ENCODE measurements around the gene ATP11A. TPM values are rescaled to one million over a fixed set of nuclear protein-coding genes. Genes with fewer than 3 reads are reported as not detected.

Gene ATP11A
- total RNA-seq, 1 donor from 2014 or later = 109 TPM

DNA sequence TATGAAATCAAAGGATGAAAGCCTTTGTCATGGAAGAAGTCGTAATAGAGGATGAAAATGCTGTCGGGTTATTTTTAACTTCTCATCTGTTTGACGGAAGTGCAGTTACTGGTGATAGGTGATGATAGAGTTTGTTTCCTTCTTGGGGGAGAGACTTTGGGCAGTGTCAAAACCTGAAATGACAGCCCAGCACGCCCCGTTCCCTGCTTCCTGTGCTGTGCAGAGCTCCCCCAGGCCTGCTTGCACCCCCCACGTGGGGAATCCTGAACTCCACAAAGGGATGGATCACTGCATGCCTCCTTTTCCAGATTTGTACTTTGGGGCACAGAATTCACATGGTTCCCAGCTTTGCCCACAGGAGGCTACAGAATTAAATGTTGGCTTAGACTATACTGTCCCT is 102.7 kb downstream of the ATP11A start:
- TF ChIP-seq, protein P1, sequence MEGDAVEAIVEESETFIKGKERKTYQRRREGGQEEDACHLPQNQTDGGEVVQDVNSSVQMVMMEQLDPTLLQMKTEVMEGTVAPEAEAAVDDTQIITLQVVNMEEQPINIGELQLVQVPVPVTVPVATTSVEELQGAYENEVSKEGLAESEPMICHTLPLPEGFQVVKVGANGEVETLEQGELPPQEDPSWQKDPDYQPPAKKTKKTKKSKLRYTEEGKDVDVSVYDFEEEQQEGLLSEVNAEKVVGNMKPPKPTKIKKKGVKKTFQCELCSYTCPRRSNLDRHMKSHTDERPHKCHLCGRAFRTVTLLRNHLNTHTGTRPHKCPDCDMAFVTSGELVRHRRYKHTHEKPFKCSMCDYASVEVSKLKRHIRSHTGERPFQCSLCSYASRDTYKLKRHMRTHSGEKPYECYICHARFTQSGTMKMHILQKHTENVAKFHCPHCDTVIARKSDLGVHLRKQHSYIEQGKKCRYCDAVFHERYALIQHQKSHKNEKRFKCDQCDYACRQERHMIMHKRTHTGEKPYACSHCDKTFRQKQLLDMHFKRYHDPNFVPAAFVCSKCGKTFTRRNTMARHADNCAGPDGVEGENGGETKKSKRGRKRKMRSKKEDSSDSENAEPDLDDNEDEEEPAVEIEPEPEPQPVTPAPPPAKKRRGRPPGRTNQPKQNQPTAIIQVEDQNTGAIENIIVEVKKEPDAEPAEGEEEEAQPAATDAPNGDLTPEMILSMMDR (IDR thresholded peaks at IDR 0.05; ENCODE audit: unreplicated experiment) = no peak
- peaks cover 6% of the 10 kb centered on the region for H3K9me3 Mint-ChIP-seq (ENCODE audit: low read depth)
- H3K36me3 Mint-ChIP-seq (ENCODE audit: insufficient read depth) = peaks cover 35% of the 10 kb centered on the region
- H3K27me3 Mint-ChIP-seq = no peaks in the 10 kb centered on the region
- no peak for DNase-seq (ENCODE audit: low spot score, unreplicated experiment)
- no peaks in the 10 kb centered on the region for H3K4me1 Mint-ChIP-seq (ENCODE audit: low read depth)
- H3K27ac Mint-ChIP-seq = no peak overlapping the region
- no peak overlapping the region for H3K4me3 Mint-ChIP-seq (ENCODE audit: low read depth)

DNA sequence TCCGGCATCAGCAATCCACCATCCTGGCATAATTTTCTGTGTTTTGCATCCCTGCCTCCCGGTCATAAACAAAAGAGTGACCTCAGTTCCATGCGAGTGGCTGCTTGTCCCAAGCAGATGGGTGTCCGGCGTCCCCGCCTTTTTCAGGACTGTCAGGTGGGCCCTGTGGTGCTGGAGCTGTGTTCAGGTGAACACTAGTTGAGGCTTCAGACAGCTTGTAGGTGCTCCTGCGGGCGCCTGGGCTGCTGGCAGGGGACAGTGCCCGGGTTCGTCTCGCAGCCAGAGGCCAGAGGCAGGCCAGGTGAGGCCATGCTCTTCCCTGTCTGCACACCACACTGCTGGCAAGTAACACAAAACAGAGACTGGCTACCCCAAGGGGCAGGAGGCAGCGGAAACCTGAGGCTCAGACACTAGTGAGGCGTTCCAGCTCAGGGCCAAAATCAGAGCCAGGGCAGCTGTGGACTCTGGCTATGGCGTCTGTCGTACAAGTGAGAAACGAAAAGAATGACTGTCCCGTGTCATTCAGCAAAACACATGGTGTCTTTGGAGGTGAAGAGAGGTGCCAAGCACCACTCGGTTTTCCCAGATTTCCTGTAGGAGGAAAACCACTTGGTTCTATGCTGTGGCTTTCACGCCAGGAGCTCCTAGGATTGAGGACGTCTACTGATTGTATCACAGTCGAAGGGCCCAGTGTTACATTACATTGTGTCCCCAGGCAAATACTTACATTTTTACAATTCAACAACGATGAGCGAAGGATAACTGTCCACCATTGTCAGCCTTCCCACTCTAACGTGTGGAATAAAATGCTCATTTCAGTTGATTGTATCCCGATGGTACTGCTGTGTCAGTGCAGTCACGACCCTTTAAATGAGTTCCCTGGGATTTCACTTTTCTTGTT is 104.0 kb downstream of the ATP11A start:
- DNase-seq (ENCODE audit: low spot score, unreplicated experiment) = no peak
- TF ChIP-seq, protein P1 (IDR thresholded peaks at IDR 0.05; ENCODE audit: unreplicated experiment) = no peak
- Mint-ChIP-seq H3K4me3 (ENCODE audit: low read depth) (no peak overlapping the region), H3K27ac (no peak overlapping the region), H3K27me3 (no peaks in the 10 kb centered on the region), H3K9me3 (ENCODE audit: low read depth) (peaks cover 2% of the 10 kb centered on the region), H3K4me1 (ENCODE audit: low read depth) (no peaks in the 10 kb centered on the region), H3K36me3 (ENCODE audit: insufficient read depth) (peaks cover 34% of the 10 kb centered on the region)

DNA sequence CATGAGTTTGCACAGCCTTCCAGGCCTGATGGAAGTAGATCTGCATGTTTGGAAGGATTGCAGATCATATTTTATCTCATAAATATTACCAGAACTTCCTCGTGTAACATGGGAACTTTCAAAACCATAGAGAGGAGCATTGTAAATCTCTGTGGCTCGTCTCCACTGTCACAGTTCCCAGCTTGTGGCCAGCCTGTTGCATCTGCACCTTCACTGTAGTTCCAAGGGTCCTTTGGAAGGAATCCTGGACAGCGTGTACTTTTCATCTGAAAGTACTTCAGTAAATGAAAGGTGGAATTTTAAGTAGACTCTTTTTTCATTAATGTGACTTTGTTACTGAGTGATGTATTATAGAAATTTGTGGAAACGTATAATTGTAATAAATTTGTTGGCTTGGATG is 105.4 kb downstream of the ATP11A start:
- Mint-ChIP-seq H3K27ac (no peak overlapping the region), H3K36me3 (ENCODE audit: insufficient read depth) (peaks cover 40% of the 10 kb centered on the region), H3K4me1 (ENCODE audit: low read depth) (no peaks in the 10 kb centered on the region), H3K4me3 (ENCODE audit: low read depth) (no peak overlapping the region), H3K27me3 (no peaks in the 10 kb centered on the region), H3K9me3 (ENCODE audit: low read depth) (peaks cover 17% of the 10 kb centered on the region)
- TF ChIP-seq, protein P1 (IDR thresholded peaks at IDR 0.05; ENCODE audit: unreplicated experiment) = no peak
- DNase-seq (ENCODE audit: low spot score, unreplicated experiment) = no peak

DNA sequence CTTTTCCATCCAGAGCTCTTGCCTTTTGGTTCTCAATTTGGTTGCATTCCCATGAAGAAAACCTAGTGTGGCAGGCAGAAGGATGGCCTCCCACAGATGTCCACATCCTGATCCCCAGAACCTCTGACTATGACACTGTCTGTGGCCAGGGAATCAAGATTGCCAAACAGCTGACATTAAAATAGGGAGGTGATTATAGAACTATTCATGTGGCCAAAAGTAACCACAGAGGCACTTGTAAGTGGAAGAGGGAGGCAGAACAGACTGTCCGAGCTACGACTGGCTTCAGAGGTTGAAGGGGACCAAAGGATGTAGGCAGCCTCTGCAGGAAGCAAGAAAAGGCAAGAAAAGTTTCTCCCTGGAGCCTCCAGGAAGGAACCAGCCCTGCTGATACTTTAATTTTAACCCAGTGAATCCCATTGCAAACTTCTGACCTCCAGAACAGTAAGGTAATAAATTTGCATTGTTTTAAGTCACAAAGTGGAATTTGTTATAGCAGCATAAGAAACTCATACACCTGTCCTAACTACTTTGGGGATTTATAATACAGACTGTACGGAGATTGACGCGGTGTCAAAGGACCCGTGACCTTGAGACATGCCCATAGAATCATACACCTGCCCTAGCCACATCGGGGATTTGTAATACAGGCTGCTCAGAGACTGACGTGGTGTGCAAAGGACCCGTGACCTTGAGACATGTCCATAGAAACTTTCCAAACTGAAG is 106.5 kb downstream of the ATP11A start:
- Mint-ChIP-seq H3K4me3 (ENCODE audit: low read depth) (no peak overlapping the region), H3K9me3 (ENCODE audit: low read depth) (peaks cover 20% of the 10 kb centered on the region), H3K36me3 (ENCODE audit: insufficient read depth) (peaks cover 43% of the 10 kb centered on the region), H3K27me3 (no peaks in the 10 kb centered on the region), H3K4me1 (ENCODE audit: low read depth) (no peaks in the 10 kb centered on the region), H3K27ac (peak overlapping the region; percentile 41)
- DNase-seq (ENCODE audit: low spot score, unreplicated experiment) = no peak
- TF ChIP-seq, protein P1 (IDR thresholded peaks at IDR 0.05; ENCODE audit: unreplicated experiment) = no peak

DNA sequence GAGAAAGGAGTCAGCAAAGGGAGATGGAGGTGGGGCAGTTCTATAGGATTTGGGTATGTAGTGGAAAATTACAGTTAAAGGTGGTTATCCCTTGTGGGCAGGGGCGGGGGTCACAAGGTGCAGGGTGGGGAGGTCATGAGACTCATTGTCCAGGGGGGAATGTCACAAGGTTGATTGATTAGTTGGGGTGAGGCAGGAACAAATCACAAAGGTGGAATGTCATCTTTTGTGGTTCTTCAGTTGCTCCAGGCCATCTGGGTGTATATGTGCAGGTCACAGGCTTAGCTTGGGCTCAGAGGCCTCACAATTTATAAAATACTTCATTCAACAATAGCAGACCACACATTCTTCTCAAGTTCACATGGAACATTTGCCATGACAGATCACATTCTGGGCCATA is 109.6 kb downstream of the ATP11A start:
- H3K27ac Mint-ChIP-seq = peak overlapping the region; percentile 48
- H3K9me3 Mint-ChIP-seq (ENCODE audit: low read depth) = peaks cover 20% of the 10 kb centered on the region
- TF ChIP-seq, protein P1 (IDR thresholded peaks at IDR 0.05; ENCODE audit: unreplicated experiment) = no peak
- H3K4me3 Mint-ChIP-seq (ENCODE audit: low read depth) = no peak overlapping the region
- no peak for DNase-seq (ENCODE audit: low spot score, unreplicated experiment)
- H3K27me3 Mint-ChIP-seq = no peaks in the 10 kb centered on the region
- H3K36me3 Mint-ChIP-seq (ENCODE audit: insufficient read depth) = peaks cover 41% of the 10 kb centered on the region
- H3K4me1 Mint-ChIP-seq (ENCODE audit: low read depth) = peaks cover under 1% of the 10 kb centered on the region
